Suppressor macrophage treated with lipopolysaccharide for 4 hours (primary cell): ENCODE results near the gene LMNTD2.

ENCODE experiments used
- DNase-seq: peaks from one replicate; pipeline ENCODE4 v3.0.0-alpha.2; 2020

LMNTD2 gene

DNA sequence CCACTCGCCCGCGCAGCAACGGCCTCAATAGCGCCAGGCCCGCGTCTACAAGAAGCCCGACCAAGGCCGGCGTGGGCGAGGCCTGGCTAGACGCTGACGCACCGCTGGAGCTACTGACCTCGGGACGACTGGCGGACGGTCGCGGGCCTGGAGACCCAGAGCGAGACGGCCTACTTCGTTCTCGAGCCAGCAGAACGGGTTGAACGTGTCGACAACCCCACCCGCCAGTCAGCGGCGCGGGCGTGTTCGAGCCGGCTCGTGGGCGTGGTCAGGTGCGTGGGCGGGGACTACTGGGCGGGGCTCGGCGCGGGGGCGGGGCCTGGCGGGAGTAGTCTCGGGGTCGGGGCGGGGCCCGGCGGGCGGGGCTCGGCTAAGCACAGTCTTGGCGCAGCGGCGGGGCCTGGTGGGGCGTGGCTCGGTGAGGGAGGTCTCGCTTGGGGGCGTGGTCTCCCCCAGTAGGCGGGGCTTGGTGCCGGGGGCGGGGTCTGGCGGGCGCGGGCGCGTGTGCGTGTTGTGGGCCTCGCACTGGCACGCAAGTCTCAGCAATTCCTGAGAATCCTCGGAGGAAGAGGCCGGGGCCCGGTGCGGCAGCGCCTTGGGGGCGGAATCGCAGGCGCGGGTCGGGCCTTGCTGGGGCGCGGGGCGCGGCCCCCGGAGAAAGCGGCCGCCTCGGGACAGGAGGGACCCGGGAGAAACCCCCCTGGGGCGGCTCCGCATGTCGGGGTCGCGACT lies 53.4 kb downstream of the LMNTD2 start, which contains the start of gene RNH1:
TSS of gene RNH1 (minus strand) at position 248 of the 732 bp plus-strand sequence. CDS start 5,080 bp downstream, outside the sequence.
- peak; percentile 100 for DNase-seq

GRCh38 chr11:506238-506994 lies 54.1 kb downstream of the LMNTD2 start:
- peak; percentile 99 for DNase-seq

GRCh38 chr11:504994-505344 lies 55.6 kb downstream of the LMNTD2 start:
- DNase-seq: no peak
